IMR-90 (cell line): ENCODE measurements around the gene MSI2. TPM values are rescaled to one million over a fixed set of nuclear protein-coding genes. Genes with fewer than 3 reads are reported as not detected.

Source experiments
- ATAC-seq: fragments of 200-7000 bp; cut with Tn5 transposase; 2 replicates; pipeline ENCODE4 v1.9.1; 2020; ENCODE audit warnings: low read depth, mild to moderate bottlenecking, moderate library complexity
- BruUV-seq: library from RNA; stranded (reverse); fragments of 400-500 nt; replicated peaks from 2 replicates; lab custom pipeline; 2021; lab: Mats Ljungman, UMichigan
- CTCF ChIA-PET: fragments of 300-600 bp; formaldehyde crosslinking; extraction: SDS; loops from one replicate; lab custom pipeline; 2021; ENCODE audit warnings: antibody characterized with exemption; lab: Yijun Ruan, JAX
- POLR2A ChIA-PET: fragments of 300-600 bp; sonication (Branson Sonifier 250); formaldehyde crosslinking; loops from one replicate; lab custom pipeline; 2022; ENCODE audit warnings: antibody characterized with exemption; ENCODE audit not compliant: unreplicated experiment; lab: Charles Lee
- DNase-seq: peaks from one replicate; pipeline ENCODE4 v3.0.0; 2013
- H2AFZ ChIP-seq: replicated peaks from 2 replicates; pipeline ENCODE3; 2013; ENCODE audit warnings: low read length, mild to moderate bottlenecking; ENCODE audit not compliant: poor library complexity
- H2AK5ac ChIP-seq: 2 replicates; pipeline ENCODE4 v1.6.1; 2013; ENCODE audit warnings: low read depth, low read length, inconsistent platforms
- H2AK9ac ChIP-seq: replicated peaks from 2 replicates; pipeline ENCODE3; 2013; ENCODE audit warnings: mild to moderate bottlenecking, low read depth, low read length, moderate library complexity; ENCODE audit not compliant: poor library complexity
- H2BK120ac ChIP-seq: 2 replicates; pipeline ENCODE4 v1.6.1; 2013; ENCODE audit warnings: low read depth, low read length, inconsistent platforms
- H2BK15ac ChIP-seq: 3 replicates; pipeline ENCODE4 v1.6.1; 2013; ENCODE audit warnings: low read depth, low read length, inconsistent platforms
- H2BK20ac ChIP-seq: 2 replicates; pipeline ENCODE4 v1.6.1; 2013; ENCODE audit warnings: low read depth, mild to moderate bottlenecking, inconsistent platforms, low read length, moderate library complexity
- H2BK5ac ChIP-seq: 2 replicates; pipeline ENCODE4 v1.6.1; 2013; ENCODE audit warnings: mild to moderate bottlenecking, low read depth, low read length, inconsistent platforms; ENCODE audit not compliant: poor library complexity, severe bottlenecking
- H3K14ac ChIP-seq: replicated peaks from 2 replicates; pipeline ENCODE4 v1.6.1; 2013; ENCODE audit warnings: low read depth, low read length, inconsistent platforms
- H3K18ac ChIP-seq: 2 replicates; pipeline ENCODE4 v1.6.1; 2013; ENCODE audit warnings: low read depth, low read length, control low read depth
- H3K23ac ChIP-seq: 2 replicates; pipeline ENCODE4 v1.6.1; 2013; ENCODE audit warnings: low read depth, low read length, inconsistent platforms
- H3K27ac ChIP-seq: 2 replicates; pipeline ENCODE4 v1.5.1; 2013; ENCODE audit warnings: mild to moderate bottlenecking, control low read depth, low read length; ENCODE audit not compliant: insufficient read depth
- H3K27me3 ChIP-seq: 2 replicates; pipeline ENCODE4 v1.6.1; 2013; ENCODE audit warnings: low read length; ENCODE audit not compliant: control insufficient read depth, insufficient read depth
- H3K36me3 ChIP-seq: 2 replicates; pipeline ENCODE4 v1.6.1; 2013; ENCODE audit warnings: low read length, mixed read lengths; ENCODE audit not compliant: control insufficient read depth, insufficient read depth
- H3K4ac ChIP-seq: 2 replicates; pipeline ENCODE4 v1.6.1; 2013; ENCODE audit warnings: low read depth, low read length, inconsistent platforms
- H3K4me1 ChIP-seq: 2 replicates; pipeline ENCODE4 v1.6.1; 2013; ENCODE audit warnings: low read length, mixed read lengths; ENCODE audit not compliant: control insufficient read depth, insufficient read depth
- H3K4me2 ChIP-seq: 2 replicates; pipeline ENCODE4 v1.6.1; 2013; ENCODE audit warnings: low read depth, mild to moderate bottlenecking, control low read depth, low read length, moderate library complexity
- H3K4me3 ChIP-seq: 2 replicates; pipeline ENCODE4 v1.5.1; 2013; ENCODE audit warnings: low read depth, mild to moderate bottlenecking, control low read depth, low read length, moderate library complexity; ENCODE audit not compliant: insufficient read depth
- H3K56ac ChIP-seq: 2 replicates; pipeline ENCODE4 v1.6.1; 2013; ENCODE audit warnings: low read length, inconsistent platforms; ENCODE audit not compliant: insufficient read depth; ENCODE audit errors: extremely low read depth
- H3K79me1 ChIP-seq, 2 experiments: 2 replicates each; pipeline ENCODE4 v1.6.1; 2013; ENCODE audit warnings: low read length in 2 of 2, inconsistent platforms in 1 of 2, low read depth in 1 of 2
- H3K9ac ChIP-seq: 2 replicates; pipeline ENCODE4 v1.6.1; 2013; ENCODE audit warnings: low read depth, low read length, control low read depth
- H3K9me1 ChIP-seq: 2 replicates; pipeline ENCODE4 v1.6.1; 2013; ENCODE audit warnings: low read length, inconsistent platforms; ENCODE audit not compliant: insufficient read depth
- H3K9me3 ChIP-seq: 2 replicates; pipeline ENCODE4 v1.6.1; 2013; ENCODE audit warnings: low read length; ENCODE audit not compliant: control insufficient read depth, insufficient read depth
- H4K20me1 ChIP-seq: 2 replicates; pipeline ENCODE4 v1.6.1; 2013; ENCODE audit warnings: low read length, inconsistent platforms; ENCODE audit not compliant: insufficient read depth
- H4K5ac ChIP-seq: 2 replicates; pipeline ENCODE4 v1.6.1; 2013; ENCODE audit warnings: mild to moderate bottlenecking, low read depth, low read length, control low read depth
- H4K8ac ChIP-seq, 2 experiments: 2 replicates each; pipeline ENCODE4 v1.6.1; 2013; ENCODE audit warnings: low read depth in 2 of 2, low read length in 2 of 2, control low read depth in 1 of 2, inconsistent platforms in 1 of 2
- H4K91ac ChIP-seq: 2 replicates; pipeline ENCODE4 v1.6.1; 2013; ENCODE audit warnings: low read depth, low read length, inconsistent platforms; ENCODE audit not compliant: insufficient read depth
- BHLHE40 ChIP-seq: fragments of 150-350 bp; IDR thresholded peaks from 2 replicates; pipeline ENCODE4 v1.6.1; 2016; ENCODE audit warnings: mild to moderate bottlenecking, low read depth, low read length
- CHD1 ChIP-seq: IDR thresholded peaks from 2 replicates; pipeline ENCODE4 v1.6.1; 2012; ENCODE audit warnings: low read depth, low read length, improper control_type of control experiment
- ELK1 ChIP-seq: fragments of 150-350 bp; IDR thresholded peaks from 2 replicates; pipeline ENCODE4 v1.6.1; 2016; ENCODE audit warnings: low read depth, mild to moderate bottlenecking, low read length, moderate library complexity, borderline replicate concordance
- MAFK ChIP-seq: IDR thresholded peaks from 2 replicates; pipeline ENCODE4 v1.6.1; 2012; ENCODE audit warnings: low read depth, low read length, improper control_type of control experiment
- MAZ ChIP-seq: IDR thresholded peaks from 2 replicates; pipeline ENCODE4 v1.6.1; 2012; ENCODE audit warnings: low read depth, mild to moderate bottlenecking, low read length, improper control_type of control experiment, moderate library complexity, borderline replicate concordance
- MXI1 ChIP-seq: IDR thresholded peaks from 2 replicates; pipeline ENCODE4 v1.6.1; 2012; ENCODE audit warnings: low read depth, mild to moderate bottlenecking, low read length, moderate library complexity, borderline replicate concordance
- RAD21 ChIP-seq: IDR thresholded peaks from 2 replicates; pipeline ENCODE4 v1.6.1; 2012; ENCODE audit warnings: low read length, improper control_type of control experiment
- RCOR1 ChIP-seq: IDR thresholded peaks from 2 replicates; pipeline ENCODE4 v1.6.1; 2012; ENCODE audit warnings: mild to moderate bottlenecking, low read length, improper control_type of control experiment; ENCODE audit not compliant: insufficient replicate concordance
- RFX5 ChIP-seq: IDR thresholded peaks from 2 replicates; pipeline ENCODE4 v1.8.0; 2012; ENCODE audit warnings: low read depth, mild to moderate bottlenecking, low read length, moderate library complexity
- SMC3 ChIP-seq: fragments of 150-350 bp; IDR thresholded peaks from 2 replicates; pipeline ENCODE4 v1.6.1; 2016; ENCODE audit warnings: low read depth, mild to moderate bottlenecking, antibody characterized with exemption, low read length, moderate library complexity
- USF2 ChIP-seq: fragments of 150-350 bp; IDR thresholded peaks from 2 replicates; pipeline ENCODE4 v1.6.1; 2017; ENCODE audit warnings: mild to moderate bottlenecking, antibody characterized with exemption, low read length, low read depth
- WGBS, 2 experiments: methylation state at CpG; one replicate each; pipeline versions ENCODE4 v1.1.5 to v1.1.7; 2013; ENCODE audit warnings: missing lambda C conversion rate in 2 of 2; ENCODE audit not compliant: insufficient read length in 1 of 2; ENCODE audit errors: extremely low coverage in 2 of 2; 5-methylcytosine and 5-hydroxymethylcytosine counted together
- dilution Hi-C: fragments of 300-500 bp; cut with HindIII; formaldehyde crosslinking; loops from one replicate; pipeline ENCODE4 v1.14.3; 2018; ENCODE audit warnings: low sequenced_read_pairs; ENCODE audit not compliant: unreplicated experiment
- in situ Hi-C: fragments of 300-500 bp; cut with MboI; formaldehyde crosslinking; loops from 3 replicates; pipeline ENCODE4 v1.14.3; 2019; ENCODE audit warnings: low sequenced_read_pairs, inconsistent platforms, mixed read lengths
- intact Hi-C: fragments of 100-400 bp; cut with micrococcal nuclease; formaldehyde crosslinking; loops from 2 replicates; pipeline ENCODE4 v1.10.0; 2022
- polyA plus RNA-seq, 3 experiments: library from polyadenylated mRNA; depleted of rRNA; stranded (reverse); fragments of >200 nt; gene quantifications; 2 replicates each; pipeline ENCODE4 v1.2.3, GENCODE V29; 2012; ENCODE audit warnings: low replicate concordance in 1 of 3
- total RNA-seq: library from RNA; depleted of rRNA; stranded (reverse); fragments of >200 nt; gene quantifications from 2 replicates; pipeline ENCODE4 v1.2.3, GENCODE V29; 2012
- TF ChIP-seq, protein P1 (sequence below): conservative IDR thresholded peaks from 2 replicates; pipeline ENCODE4 v1.5.1; 2012; ENCODE audit warnings: mild to moderate bottlenecking, low read depth, low read length, improper control_type of control experiment

MSI2 gene
- total and polyA plus RNA-seq, 2 of the 4 experiments (the other 2 are of a cell fraction): 13.0 to 16.0 TPM

GRCh38 chr17:57657211-57657610, 400.9 kb downstream of the MSI2 start:
- CTCF ChIA-PET: interaction anchor here (1.2 kb wide), 1 partner anchor 15 kb away, joined by 4 read pairs; no protein-coding TSS in a partner anchor
- Histone ChIP-seq H3K4me2 (no peak overlapping the region), H2AK9ac (no peak overlapping the region), H3K4me3 (no peak overlapping the region), H3K23ac (no peak overlapping the region), H4K8ac (no peak overlapping the region), H4K5ac (no peak overlapping the region), H3K9ac (no peak overlapping the region), H3K4ac (no peak overlapping the region), H3K4me1 (no peaks in the 10 kb centered on the region), H2BK15ac (no peak overlapping the region), H2AK5ac (no peak overlapping the region), H2BK120ac (no peak overlapping the region), H2BK5ac (no peak overlapping the region), H4K91ac (no peak overlapping the region), H2BK20ac (no peak overlapping the region), H3K14ac (no peak overlapping the region), H3K27me3 (no peaks in the 10 kb centered on the region), H3K9me1 (peaks cover 7% of the 10 kb centered on the region), H3K18ac (no peak overlapping the region), H2AFZ (no peak overlapping the region), H3K36me3 (peaks cover 4% of the 10 kb centered on the region), H4K20me1 (no peaks in the 10 kb centered on the region), H3K79me1 (no peaks in the 10 kb centered on the region), H3K9me3 (no peaks in the 10 kb centered on the region), H3K56ac (no peak overlapping the region), H3K27ac (no peak overlapping the region)
- dilution Hi-C loops (no loop called here), in situ Hi-C loops (no loop called here), intact Hi-C loops (no loop called here)
- BruUV-seq: no TSS peak
- no peak for DNase-seq
- no CpG with 5 or more reads among the region's 2 CpGs for WGBS, 2 experiments
- POLR2A ChIA-PET: no interaction called here
- no peak for TF ChIP-seq CHD1
- no peak for TF ChIP-seq MXI1
- no peak for TF ChIP-seq RFX5
- TF ChIP-seq, protein P1, sequence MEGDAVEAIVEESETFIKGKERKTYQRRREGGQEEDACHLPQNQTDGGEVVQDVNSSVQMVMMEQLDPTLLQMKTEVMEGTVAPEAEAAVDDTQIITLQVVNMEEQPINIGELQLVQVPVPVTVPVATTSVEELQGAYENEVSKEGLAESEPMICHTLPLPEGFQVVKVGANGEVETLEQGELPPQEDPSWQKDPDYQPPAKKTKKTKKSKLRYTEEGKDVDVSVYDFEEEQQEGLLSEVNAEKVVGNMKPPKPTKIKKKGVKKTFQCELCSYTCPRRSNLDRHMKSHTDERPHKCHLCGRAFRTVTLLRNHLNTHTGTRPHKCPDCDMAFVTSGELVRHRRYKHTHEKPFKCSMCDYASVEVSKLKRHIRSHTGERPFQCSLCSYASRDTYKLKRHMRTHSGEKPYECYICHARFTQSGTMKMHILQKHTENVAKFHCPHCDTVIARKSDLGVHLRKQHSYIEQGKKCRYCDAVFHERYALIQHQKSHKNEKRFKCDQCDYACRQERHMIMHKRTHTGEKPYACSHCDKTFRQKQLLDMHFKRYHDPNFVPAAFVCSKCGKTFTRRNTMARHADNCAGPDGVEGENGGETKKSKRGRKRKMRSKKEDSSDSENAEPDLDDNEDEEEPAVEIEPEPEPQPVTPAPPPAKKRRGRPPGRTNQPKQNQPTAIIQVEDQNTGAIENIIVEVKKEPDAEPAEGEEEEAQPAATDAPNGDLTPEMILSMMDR: no peak
- no peak for TF ChIP-seq USF2
- TF ChIP-seq SMC3: no peak
- no peak for TF ChIP-seq RAD21
- TF ChIP-seq ELK1: no peak
- TF ChIP-seq BHLHE40: no peak
- TF ChIP-seq MAFK: no peak
- TF ChIP-seq RCOR1: no peak
- TF ChIP-seq MAZ: no peak
- ATAC-seq: no peak
